ENCODE results near the gene SHB. TPM values are rescaled to one million over a fixed set of nuclear protein-coding genes. Genes with fewer than 3 reads are reported as not detected.

Gene SHB
- total RNA-seq, 1 experiment from 2014 or later: 28.7 TPM

- Histone ChIP-seq H3K9me2 (ENCODE audit: insufficient read depth) (no peaks in the 10 kb centered on the region), H3K79me2 (ENCODE audit: insufficient read depth, low read length) (no peaks in the 10 kb centered on the region), H3K27me3 (ENCODE audit: insufficient read depth, low read length) (no peaks in the 10 kb centered on the region), H3K4me3 (replicated peaks in 1 of 2; ENCODE audit: low read depth in 1 of 2, low read length in 2 of 2) (no peak overlapping the region), H2AFZ (ENCODE audit: low read depth, low read length, poor library complexity, severe bottlenecking) (no peak overlapping the region), H3K27ac (ENCODE audit: low read depth, low read length) (no peak overlapping the region), H3K9me3 (ENCODE audit: control insufficient read depth in 1 of 2, insufficient read depth in 1 of 2, low read depth in 1 of 2, low read length in 2 of 2) (no peaks in the 10 kb centered on the region), H3K4me1 (ENCODE audit: control insufficient read depth in 1 of 2, insufficient read depth in 2 of 2, low read length in 2 of 2) (no peaks in the 10 kb centered on the region), H4K20me1 (ENCODE audit: insufficient read depth) (no peaks in the 10 kb centered on the region), H3K36me3 (ENCODE audit: control insufficient read depth in 1 of 2, insufficient read depth in 2 of 2, low read length in 2 of 2) (no peaks in the 10 kb centered on the region), H3K9ac (ENCODE audit: low read length) (no peak overlapping the region), H3K4me2 (ENCODE audit: low read length) (no peak overlapping the region)
- CTCF ChIA-PET: no interaction called here
- POLR2A ChIA-PET: interaction anchor here (1.1 kb wide), 1 partner anchor 278 kb away, joined by 3 read pairs; the partner anchor contains the start of gene TOMM5
- DNase-seq (ENCODE audit: low read depth, low spot score): no peak
- TF ChIP-seq ZNF274 (IDR thresholded peaks at IDR 0.05; ENCODE audit: low read depth, low read length): no peak
- no peak for TF ChIP-seq ZFX (IDR thresholded peaks at IDR 0.05)
- TF ChIP-seq FOSL1 (IDR thresholded peaks at IDR 0.05; ENCODE audit: low read depth): no peak
- TF ChIP-seq SP1 (IDR thresholded peaks at IDR 0.05; ENCODE audit: low read depth): no peak
- no peak for TF ChIP-seq CEBPB (IDR thresholded peaks at IDR 0.05; ENCODE audit: low read depth)
- TF ChIP-seq JUND (IDR thresholded peaks at IDR 0.05): no peak
- no peak for TF ChIP-seq ATF3 (IDR thresholded peaks at IDR 0.05)
- TF ChIP-seq TCF7L2 (IDR thresholded peaks at IDR 0.05; ENCODE audit: borderline replicate concordance, extremely low read depth, insufficient read depth, insufficient read length): no peak
- no peak for TF ChIP-seq CBX3 (IDR thresholded peaks at IDR 0.05; ENCODE audit: low read depth)
- TF ChIP-seq YY1 (IDR thresholded peaks at IDR 0.05; ENCODE audit: extremely low read depth, insufficient replicate concordance, low read depth, low read length): no peak
- TF ChIP-seq CTCF (IDR thresholded peaks at IDR 0.05 in 2 of 3, conservative IDR thresholded peaks at IDR 0.05 in 1 of 3; ENCODE audit: borderline replicate concordance in 1 of 3, insufficient read depth in 1 of 3, low read depth in 2 of 3, low read length in 2 of 3): no peak
- intact Hi-C loops (cut with micrococcal nuclease): no loop called here
- no peak for ATAC-seq
- RAD21 ChIA-PET (ENCODE audit: low non-redundant PET in 1 of 2, low total read pairs in 2 of 2, uncharacterized antibody in 2 of 2, unreplicated experiment in 2 of 2): no interaction called here
- BruUV-seq (replicated peaks): no TSS peak
Measured at GRCh38 chr9:37870799-37871176, 198.2 kb downstream of the SHB start.
